SK-N-MC (cell line): Measurements from ENCODE around the gene DSP.

ENCODE experiments used
- EZH2 ChIP-seq: fragments of 200-600 bp; sonication (generic); IDR thresholded peaks from one replicate; pipeline ENCODE4 v1.6.1; 2017; ENCODE audit warnings: antibody characterized with exemption
- POLR2AphosphoS5 ChIP-seq: IDR thresholded peaks from 2 replicates; pipeline ENCODE4 v1.6.1; 2012; ENCODE audit warnings: mild to moderate bottlenecking, low read depth, low read length, borderline replicate concordance

DNA sequence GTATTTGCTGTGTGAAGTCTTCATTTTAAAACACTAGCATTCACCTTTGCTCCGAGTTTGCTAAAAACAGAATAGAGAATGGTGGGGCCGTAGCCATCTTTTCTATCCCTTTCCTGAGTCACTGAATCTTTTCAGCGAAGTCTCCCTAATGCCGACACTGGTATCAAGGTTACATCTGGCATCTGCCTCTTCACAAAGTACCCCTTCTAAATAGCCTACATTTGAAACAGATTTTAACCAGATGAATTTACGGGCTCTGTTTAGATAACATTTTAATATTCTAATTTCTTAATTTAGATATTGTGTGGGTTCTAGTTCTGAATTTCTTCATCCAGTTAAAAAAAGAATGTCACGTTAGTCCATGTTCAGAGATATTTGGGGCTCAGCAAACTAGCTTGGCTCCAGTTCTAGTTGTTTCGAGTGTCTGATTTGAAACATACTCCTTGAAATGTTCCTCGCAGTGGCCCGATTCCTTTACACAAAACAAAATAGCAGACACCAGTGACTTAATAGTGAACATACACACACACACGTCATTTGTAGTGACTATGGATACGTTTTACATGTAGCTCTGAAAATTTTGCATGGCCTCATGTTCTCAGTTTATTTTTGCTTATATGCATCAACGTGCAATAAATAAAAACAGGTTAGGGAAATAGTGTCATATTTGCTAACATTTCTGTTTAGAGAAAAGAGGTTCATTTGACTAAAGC, 15.1 kb downstream of the DSP start:
- TF ChIP-seq POLR2AphosphoS5 (no peak), EZH2 (no peak)
